DMS 273 treated with DMSO at 0.1 percent for 48 hours (cell line): ENCODE results near the gene INPP5A.

Experiments used
- DNase-seq: peaks from one replicate; lab custom pipeline; 2025; lab: John Stamatoyannopoulos, UW

The INPP5A gene

DNA sequence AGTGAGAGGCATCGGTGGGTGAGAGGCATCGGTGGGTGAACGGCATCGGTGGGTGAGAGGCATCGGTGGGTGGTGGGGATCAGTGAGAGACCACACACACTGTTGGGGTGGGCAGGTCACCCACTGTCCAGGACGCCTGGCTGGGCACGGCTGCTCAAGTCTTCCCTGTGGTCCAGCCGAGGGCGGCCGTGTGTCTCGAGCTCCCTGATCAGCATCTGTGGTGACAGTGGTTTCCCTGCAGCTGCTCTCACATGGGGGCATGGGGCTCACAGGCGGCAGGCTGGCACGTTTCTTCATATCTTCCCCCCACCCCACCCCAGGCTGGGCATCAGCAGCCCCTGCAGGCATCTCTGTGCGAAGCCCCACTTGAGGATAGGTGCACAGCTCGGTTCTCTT, 170.2 kb downstream of the INPP5A start:
- no peak for DNase-seq

DNA sequence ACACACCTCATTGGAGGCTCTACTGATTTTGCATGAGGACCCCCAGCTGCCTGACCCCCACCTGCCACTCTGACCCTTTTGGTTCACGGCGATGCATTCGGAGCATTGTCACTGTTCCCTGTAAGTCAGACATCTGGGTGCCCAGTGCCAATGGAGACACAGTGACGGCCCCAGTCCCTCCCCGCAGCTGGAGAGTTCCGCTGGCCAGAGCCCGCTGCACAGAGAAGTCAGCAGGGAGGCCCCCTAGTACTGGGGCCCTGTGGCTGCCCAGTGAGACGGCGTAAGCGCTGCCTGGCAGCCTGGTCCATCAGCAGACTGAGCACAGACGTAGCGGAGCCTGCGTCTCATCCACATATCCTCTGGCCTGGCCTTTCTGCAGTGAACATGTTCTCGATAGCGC, 170.9 kb downstream of the INPP5A start:
- no peak for DNase-seq

DNA sequence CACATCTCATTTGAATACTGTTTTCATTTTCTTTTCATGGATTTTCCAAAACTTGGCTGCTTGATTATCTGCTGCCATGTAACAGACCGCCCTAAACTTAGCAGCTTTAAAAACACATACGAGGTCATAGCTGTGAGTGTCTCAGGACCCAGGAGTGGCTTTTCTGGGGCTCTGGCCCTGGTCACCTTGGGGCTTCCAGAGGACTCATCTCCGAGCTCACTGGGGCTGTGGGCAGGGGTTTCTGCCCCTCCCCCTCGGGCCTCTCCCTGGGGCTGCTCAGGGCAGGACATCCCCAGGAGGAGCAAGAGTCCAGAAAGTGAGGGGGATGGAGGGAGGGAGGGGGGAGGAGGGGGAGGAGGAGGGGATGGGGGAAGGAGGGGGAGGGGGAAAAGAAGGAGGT, 171.3 kb downstream of the INPP5A start:
- no peak for DNase-seq

DNA sequence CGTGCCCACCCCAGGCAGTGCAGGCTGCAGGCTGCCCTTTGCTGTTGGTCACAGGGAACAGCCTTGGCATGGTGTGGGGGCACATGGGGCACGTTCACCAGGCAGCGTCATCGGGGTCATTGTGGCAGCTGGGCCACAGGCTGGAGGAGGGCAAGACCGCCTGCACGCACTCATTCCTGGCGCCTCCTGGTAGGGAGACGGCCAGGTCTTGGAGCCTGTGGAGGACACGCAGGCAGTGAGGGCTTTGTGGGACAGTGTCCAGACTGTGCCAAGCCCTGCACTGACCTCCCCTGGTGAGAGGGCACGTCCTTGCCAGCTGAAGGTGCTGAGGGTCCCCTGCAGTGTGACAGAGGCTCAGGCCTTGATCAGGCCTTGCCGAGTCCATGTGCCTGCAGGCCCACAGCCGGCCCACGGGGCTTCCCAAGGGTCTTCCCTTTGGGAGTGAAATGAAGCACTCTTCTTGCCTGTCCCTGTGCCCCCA, 171.9 kb downstream of the INPP5A start:
- no peak for DNase-seq

DNA sequence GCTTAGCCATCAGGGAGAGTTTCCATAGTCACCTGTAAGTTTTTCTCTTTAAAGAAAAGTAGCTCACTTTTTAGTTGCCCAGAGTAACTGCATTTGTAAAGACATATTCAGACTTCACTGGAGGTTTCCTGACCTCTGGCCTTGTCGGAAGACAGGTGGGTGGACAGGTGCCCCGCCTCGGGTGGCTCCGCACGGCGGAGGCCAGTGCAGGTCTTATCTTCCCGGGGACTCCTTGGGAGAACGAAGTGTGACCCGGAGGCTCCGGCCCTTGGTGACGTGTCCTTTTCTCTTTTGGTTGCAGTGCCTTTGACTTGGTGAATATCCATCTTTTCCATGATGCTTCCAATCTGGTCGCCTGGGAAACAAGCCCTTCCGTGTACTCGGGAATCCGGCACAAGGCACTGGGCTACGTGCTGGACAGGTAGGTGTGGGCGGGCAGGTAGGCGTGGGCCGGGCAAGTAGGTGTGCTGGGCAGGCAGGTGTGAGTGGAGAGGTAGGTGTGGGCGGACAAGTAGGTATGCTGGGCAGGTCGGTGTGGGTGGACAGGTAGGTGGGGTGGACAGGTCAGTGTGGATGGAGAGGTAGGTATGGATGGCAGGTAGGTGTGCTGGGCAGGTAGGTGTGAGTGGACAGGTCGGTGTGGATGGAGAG, 172.6 kb downstream of the INPP5A start:
- DNase-seq, result no peak

DNA sequence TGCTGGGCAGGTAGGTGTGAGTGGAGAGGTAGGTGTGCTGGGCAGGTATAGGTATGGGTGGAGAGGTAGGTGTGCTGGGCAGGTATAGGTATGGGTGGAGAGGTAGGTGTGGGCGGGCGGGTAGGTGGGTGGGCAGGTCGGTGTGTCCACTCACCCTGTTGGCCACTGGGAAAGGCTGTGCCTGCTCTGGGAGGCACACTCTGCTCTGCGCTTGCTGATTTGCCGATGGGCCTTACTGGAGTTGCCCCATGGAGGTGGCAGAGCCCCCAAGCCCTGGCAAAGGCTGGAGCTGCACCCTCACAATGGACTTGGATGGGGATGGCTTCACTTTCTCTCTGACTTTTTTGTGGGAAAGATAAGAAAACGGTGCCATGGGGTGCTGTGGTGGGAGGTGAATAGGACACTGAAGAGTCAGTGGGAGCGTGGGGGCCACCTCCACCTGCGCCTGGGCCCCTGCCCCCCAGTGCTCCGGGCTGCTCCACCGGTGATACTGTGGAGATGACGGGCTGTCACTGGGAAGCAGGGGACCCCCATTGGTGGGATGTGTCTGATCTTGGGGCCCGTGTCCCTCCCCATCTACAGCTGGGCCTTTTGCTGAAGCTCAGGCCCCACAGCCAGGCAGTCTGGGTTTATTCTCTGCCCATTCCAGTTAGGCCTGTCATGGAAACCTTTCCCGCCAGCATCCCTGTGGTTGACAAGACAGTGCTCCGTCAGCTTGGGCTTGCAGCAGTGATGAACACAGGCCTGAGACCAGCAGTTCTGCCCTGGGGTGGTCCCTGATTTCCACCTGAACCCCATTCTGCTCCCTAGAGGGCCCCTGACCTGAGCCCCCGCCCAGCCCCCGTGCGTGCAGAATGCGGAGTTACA, 173.4 kb downstream of the INPP5A start:
- no peak for DNase-seq

DNA sequence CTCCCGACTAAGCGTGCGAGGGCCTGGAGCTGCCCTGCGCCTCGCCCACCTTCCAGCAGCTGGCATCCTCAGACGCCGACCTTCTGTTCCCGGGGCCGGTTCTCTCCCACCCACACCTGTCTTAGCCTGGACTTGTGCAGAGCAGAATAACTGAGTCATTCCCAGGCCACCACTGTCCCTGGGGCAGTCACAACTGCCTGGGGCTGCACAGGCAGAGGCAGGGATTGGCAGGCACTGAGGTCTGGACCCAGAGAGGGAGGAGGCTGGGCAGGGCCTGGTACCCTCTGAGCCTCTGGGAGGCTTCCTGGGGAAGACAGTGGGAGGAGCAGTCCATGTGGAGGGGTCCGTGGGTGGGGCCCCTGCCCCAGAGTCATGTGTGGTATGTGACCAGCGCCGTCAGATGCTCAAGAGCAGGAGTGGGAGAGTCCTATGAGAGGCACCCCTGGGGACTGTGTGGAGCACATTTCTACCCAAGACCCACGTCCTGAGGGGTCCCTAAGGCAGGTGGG, 174.1 kb downstream of the INPP5A start:
- DNase-seq, result no peak

DNA sequence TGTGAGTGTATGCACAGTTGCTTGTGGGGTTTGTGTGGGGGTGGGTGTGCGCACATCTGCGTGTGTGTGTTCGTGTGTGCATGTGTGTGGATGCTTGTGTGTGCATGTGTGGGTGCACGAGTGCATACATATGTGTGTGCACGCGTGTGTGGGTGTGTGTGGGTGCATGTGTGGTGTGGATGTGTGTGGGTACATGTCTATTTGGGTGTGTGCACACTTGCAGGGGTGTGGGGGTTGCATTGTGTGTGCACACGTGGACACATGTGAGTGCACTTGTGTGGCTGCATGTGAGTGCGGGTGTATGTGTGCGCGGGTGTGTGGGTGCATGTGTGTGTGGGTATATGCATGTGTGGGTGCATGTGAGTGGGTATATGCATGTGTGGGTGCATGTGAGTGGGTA, 174.7 kb downstream of the INPP5A start:
- no peak for DNase-seq

DNA sequence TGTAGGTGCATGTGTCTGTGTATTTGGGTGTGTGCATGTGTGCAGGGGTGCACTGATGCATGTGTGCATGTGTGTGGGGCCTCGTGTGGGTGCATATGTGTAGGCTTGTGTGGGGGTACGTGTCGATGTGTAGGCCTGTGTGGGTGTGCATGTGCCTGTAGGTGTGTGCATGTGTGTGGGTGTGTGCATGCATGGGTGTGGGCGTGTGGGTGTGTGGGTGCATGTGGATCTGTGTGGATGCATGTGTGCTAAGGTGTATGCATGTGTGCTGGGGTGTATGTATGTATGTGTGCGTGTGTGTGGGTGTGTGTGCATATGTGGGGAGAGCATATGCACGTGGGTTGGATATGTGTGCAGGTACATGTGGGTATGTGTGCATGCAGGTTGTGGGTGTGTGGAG, 175.2 kb downstream of the INPP5A start:
- no peak for DNase-seq

DNA sequence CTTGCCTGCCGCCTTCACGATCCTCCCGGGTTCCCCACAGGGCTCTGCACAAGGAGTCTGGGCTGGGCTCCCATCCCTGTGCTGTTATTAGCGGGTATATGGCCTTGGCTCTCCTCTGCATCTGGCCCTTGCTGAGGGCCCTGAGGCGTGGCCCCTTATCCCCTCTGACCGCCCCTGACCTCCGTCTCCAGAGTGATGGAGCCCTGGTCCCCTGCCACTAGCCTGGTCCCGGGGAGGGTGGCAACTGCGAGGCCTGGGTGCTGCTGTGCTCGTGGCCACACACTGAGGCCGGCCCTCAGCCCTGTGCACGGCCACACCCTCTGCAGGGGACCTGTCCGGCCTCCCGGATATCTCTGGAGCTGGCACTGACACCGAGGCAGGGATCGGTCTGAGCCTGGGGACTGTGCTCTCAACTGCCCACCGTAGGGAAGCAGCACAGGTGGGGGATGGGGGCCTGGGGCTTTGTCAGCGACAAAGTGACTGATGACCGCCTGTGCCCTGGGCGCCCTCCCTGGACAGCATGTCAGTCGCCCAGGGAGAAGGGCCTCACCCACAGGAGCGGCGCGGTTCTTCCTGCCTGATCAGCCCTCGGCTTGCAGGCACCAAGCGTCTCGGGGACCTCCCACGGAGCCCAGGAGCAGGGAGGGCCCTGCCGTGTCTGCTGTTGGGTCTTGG, 176.0 kb downstream of the INPP5A start:
- DNase-seq, result no peak

DNA sequence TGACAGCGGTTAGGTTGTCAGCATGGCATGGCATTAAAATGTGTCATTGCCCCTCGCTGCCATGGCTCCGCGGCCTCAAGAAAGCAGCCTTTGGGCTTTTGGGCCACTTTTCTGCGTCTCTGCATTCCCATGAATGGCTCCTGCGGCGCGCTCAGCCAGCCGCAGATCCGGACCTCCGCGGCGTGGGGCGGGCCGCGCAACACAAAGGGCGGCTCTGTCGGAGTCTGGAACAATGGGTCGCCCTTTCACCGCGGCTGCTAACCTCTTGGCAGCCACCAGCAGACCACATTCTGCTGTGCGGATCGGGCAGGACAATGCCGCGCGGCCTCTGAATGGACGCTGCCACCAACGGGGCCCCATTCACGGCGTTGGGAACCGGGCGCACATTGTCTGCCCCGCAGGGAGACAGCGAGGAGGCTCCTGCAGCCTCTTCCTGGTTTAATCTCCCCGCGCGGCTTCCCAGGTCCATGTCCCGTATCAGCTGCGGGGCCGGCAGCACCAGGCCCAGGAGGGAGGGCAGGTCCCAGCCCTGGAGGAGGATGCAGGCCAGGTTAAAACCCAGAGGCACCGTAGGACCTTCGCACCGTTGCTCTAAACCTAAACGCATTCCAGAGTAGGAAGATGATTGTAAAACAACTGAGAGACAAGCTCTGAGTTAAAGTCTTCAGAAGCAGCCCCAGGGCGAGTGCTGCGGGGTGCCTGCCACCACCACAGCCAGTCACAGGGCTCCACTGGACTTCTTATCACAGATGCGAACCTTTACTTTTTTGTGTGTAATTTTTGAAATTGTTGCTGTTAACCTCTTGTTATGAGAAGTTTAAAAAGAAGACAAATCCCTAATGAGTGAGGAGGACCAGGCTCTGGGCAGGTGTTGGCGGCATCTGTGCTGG, 176.8 kb downstream of the INPP5A start:
- no peak for DNase-seq

DNA sequence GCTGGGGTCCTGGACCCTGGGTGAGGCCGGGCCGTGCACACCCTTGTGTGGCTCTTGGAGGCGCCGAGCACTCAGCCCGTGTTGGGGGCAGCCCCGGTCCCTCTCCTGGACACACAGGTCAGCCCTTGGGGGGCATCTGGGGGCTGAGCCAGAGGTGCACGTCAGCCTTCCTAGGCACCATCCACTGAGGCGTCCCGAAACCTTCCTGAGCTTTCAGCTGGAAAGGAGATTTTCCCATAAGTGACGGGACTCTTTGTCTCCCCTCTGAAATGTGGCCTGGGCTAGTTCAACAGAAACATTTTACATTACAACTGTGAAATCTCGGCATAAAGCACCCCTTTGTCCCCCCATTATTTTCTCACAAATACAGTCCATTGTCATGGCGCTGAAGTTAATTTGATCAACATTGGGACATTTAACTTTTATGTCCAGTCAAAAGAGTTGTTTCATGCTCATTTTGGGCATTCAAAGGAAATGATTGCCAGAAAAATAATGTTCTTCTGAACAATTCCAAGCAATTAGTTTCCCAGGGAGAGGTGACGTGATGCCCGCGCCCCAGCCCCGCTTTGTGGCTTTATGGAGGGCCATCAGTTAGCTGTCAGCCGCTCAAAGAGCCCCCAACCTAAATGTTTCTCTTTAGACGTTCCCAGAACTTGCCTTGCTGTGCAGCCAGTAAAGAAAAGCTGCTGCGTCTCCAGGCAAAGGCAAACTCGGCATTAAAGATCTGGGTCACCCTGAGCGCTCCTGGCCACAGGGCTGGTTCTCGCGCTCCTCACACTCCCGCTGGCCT, 177.6 kb downstream of the INPP5A start:
- DNase-seq, result no peak

DNA sequence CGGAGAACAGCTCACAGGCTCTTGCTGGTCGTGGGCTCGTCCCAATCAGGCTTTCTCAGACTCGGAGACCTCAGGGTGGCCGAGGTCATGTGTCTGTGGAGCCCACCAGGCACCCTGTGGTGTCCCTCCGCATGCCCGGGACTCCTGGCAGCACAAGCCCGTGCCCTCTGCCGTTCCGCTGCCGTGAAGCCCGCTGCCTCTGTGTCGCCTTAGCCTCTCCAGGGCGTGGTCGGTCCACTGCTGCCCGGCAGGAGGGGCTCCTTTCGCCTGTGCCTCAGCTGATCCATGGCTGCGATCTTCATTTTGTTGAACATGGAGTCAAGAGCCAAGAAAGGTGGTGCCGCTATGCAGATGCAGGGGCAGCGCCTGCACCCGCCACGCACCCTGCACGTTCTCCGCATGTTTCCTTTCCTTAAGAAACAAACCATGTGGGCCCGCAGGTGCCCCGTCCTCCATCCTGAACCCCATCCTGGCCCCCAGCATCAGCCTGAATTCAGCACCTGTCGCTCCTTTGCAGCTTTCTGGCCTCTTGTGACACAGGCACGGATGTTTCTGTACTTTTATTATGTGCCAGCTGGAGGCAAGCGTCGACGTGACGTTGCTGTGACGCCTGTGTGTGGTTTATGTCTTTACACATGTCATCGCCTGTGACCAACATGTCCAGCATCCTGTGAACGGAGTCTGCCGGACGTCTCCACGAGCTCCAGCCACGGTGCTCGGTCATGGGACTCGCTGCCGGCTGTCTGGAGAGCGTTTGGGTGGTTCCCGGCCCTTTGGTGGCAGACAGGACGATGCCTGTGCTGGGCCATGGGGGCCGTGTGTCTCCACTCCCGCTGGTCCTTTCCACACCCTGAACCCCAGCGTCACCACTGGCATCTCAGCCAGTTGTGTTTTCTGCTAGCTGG, 178.4 kb downstream of the INPP5A start:
- DNase-seq, result no peak

DNA sequence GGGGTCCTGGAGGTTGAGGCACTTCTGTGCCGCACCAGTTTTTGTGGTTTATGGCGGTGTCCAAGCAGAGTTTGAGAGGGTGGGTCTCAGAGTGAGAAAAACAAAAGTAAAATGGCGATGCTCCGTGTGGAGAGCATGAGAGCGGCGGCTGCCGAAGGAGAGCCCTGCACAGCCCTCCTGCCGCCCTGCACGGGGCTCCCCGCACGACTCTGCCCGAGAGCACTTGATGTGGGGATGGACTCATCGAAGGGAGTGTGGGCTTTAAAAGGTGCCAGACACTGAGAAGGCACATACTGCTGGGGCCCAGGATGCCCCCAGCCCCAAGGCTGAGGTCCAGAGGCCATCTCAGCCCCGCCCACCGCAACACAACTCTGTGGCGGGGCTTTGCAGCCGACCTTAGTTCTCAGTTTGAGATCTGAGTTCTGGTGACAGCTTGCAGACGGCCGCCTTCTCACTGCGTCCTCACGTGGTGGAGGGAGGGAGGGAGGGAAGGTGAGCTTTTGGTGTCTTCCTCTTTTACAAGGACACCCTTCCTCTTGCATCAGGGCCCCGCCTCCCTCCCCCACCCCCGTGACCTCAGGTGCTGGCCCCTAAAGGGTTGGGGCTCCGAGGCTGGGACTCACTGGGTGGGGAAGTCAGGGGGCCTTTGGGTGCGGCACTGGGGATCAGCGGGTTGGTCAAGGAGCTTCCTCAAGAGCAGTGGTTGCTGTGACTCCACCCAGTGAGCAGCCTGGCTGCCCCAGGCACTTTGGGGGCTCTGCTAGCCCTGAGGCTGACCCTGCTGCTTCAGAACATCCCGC, 179.3 kb downstream of the INPP5A start:
- no peak for DNase-seq

DNA sequence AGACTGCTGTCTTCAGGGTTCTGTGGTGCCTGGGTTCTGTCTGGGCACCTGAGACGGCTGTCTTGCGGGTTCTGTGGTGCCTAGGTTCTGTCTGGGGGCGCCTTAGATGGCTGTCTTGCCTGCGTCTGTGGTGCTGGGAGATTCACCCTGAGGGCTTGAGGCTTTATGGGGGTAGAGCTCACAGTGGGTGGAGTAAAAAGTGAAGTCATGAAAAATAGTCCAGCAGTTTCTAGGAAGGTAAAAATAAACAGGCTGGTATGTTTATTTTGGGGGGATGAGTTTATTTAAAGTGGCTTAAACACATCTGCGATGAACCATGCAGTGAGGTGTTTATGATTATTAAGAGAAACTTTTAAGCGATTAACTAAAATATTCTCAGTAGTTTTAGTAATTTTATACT, 184.1 kb downstream of the INPP5A start:
- DNase-seq, result no peak

DNA sequence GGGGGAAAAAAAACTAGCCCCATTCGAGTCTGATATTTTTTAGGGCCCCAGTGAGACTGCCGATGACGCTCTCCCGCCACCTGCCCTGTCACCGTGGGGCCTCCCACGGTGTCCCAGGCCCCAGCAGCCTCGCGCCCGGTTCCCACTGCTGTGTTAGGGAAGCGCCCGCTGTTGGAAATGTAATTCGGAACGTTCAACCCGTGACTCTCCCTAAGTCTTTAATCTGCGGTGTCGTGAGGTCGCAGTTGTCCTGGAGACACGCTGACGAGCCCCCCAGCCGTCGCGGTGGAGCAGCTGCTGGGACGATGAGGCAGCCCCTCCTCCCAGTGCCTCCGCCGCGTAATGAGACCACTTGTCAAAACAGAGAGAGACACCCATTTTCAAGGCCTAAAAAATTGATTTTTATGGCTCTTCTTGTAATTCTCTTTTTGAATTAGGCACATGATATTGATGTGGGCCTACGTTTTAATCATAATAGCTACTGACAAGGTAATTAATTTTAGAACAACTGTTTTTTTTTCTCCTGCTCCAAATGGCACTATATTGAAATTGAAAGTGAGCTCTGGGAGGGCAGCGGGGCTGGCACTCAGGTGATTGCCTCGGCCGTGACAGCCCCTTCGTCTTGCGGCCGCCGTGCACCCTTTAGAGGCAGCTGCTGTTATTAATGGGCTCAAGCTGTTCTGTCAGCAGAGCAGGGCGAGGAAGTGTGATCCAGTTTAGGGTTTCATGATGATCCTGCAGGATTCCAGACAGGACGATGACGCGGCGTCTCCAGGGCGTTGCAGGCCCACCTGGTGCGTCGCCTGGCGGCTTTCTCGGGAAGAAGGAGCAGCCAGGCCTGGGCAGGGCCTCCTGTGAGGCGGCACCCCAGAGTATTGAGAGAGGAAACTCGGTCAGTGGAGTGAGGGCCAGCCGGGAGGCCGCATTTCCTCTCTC, 185.1 kb downstream of the INPP5A start:
- no peak for DNase-seq

DNA sequence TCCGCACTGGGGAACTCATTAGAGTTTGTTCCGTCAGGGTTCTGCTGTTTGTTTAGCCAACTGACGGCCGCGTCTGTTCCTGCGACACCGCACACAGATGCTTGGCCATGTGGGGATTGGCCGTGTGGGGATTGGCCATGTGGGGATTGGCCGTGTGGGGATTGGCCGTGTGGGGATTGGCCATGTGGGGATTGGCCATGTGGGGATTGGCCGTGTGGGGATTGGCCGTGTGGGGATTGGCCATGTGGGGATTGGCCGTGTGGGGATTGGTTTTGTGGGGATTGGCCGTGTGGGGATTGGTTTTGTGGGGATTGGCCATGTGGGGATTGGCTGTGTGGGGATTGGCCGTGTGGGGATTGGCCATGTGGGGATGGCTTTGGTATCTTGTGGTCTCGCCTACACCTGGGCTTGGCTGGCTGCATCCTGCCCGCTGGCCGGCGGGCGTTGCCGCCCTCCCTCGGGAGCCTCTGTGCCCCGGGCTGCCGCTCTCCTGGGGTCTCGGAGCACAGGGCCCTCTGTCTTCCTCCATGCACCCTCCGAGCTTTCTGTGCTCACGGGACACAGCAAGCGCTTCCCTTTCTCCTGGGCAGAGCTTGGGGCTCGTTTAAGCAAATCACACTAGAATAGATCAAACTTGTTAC, 185.9 kb downstream of the INPP5A start:
- no peak for DNase-seq
